ENCODE data around the gene RNU5D-1. TPM values are rescaled to one million over a fixed set of nuclear protein-coding genes. Genes with fewer than 3 reads are reported as not detected.
"Not testable (repeated sequence)": the region's sequence is repeated elsewhere in the genome, so short reads cannot be mapped to it uniquely, and the experiment has no call there.

The RNU5D-1 gene
- total RNA-seq, 2 donors from 2014 or later, result not detected

DNA sequence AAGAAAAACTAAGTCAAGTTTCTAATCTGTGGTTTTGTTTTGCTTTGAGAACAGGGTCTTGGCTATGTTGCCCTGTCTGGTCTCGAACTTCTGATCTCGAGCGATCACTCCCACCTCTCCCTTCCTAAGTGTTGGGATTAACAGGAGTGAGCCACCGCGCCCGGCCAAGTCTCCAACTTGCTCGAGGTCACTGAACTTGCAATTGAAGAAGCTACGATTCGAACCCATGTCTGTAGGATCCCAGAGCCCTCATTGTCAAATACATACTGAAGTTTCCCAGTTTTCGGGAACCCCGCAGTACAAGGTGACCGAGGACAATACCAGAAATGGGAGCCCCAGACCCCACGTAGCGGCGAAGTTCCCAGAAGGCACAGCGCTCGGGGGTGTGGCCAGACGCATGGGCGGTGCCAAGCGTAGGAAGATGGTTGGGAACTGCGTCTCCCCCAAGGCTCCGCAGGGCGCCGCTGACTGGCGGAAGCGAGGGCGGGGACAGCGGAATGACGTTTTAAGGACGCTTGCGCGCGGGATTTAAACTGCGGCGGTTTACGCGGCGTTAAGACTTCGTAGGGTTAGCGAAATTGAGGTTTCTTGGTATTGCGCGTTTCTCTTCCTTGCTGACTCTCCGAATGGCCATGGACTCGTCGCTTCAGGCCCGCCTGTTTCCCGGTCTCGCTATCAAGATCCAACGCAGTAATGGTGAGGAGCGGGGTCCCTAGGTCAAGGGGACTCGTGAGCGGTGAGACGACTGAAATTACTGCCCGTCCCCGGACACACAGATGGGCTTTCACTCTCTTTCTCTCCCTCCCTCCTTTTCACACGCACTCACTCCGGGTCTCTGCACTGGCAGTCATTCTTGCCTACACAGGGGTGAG, 8.6 kb upstream of the RNU5D-1 start, which contains the start of gene KIF2C:
TSS of gene KIF2C (plus strand) at position 531 of the 872 bp plus-strand sequence. CDS start at position 627, 96 bp downstream.
- Mint-ChIP-seq H3K9me3 (no peaks in the 10 kb centered on the region), H3K36me3 (peaks cover 26 to 41% of the 10 kb centered on the region in 2 donors), H3K27ac (peak within 1 kb of the TSS; percentile 91 to 97)
- DNase-seq (ENCODE audit: low spot score in 2 of 2), result peak; percentile 97 to 98
- ATAC-seq, result peak; percentile 96 to 100

- not testable (repeated sequence) for ATAC-seq; DNase-seq (ENCODE audit: low spot score in 2 of 2); H3K9me3 Mint-ChIP-seq
- Mint-ChIP-seq H3K27ac (peak overlapping the region; percentile 87 to 91), H3K36me3 (peaks cover 26 to 35% of the 10 kb centered on the region in 2 donors)
Measured at GRCh38 chr1:44738953-44739306, 8.0 kb upstream of the RNU5D-1 start.

GRCh38 chr1:44735992-44736391, 5.0 kb upstream of the RNU5D-1 start:
- Mint-ChIP-seq H3K9me3 (no peaks in the 10 kb centered on the region), H3K27ac (no peak overlapping the region), H3K36me3 (peaks cover 13 to 17% of the 10 kb centered on the region in 2 donors)
- no peak for DNase-seq (ENCODE audit: low spot score in 2 of 2)
- no peak for ATAC-seq

DNA sequence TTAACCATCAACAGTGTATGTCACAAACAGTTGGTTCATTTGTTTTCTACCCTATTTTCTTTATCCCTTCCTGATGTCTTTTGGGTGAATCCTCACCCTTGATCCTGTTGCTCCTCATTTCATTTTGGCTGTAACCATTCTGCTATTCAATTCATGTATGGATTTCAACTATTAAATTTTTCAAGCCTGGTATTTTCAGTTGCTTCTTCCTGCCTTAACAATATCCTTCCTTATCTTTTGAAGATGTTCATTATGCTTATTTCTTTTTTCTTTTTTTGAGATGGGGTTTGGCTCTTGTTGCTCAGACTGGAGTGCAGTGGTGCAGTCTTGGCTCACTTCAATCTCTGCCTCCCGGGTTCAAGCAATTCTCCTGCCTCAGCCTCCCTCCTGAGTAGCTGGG, 2.8 kb upstream of the RNU5D-1 start:
- DNase-seq (ENCODE audit: low spot score in 2 of 2), result no peak
- no peak for ATAC-seq
- no peak overlapping the region for H3K27ac Mint-ChIP-seq
- no peaks in the 10 kb centered on the region for H3K36me3 Mint-ChIP-seq
- H3K9me3 Mint-ChIP-seq, result no peaks in the 10 kb centered on the region

DNA sequence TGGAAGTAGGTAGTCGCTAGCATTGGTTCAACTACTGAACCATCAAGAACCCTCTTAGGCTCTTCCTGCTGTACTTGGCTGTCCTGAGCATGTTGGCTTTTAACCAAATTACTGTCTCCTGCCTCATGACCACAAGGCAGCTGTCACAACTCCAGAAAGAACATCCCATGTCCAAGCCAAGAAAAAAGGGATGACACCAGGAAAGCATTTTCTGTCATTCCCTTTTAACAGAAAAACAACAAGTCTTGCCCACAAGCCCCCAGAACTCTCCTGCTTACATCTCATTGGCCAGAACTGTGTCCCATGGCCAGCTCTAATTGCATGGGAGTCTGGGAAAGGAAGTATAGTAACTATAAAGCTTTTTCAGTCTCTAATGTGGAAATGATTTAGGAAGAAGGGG, 2.4 kb upstream of the RNU5D-1 start:
- Mint-ChIP-seq H3K9me3 (no peaks in the 10 kb centered on the region), H3K36me3 (no peaks in the 10 kb centered on the region), H3K27ac (no peak overlapping the region)
- ATAC-seq, result no peak
- no peak for DNase-seq (ENCODE audit: low spot score in 2 of 2)

GRCh38 chr1:44724955-44725698, 5.8 kb downstream of the RNU5D-1 start:
- Mint-ChIP-seq H3K27ac (peak overlapping the region; percentile 64 to 84), H3K9me3 (no peaks in the 10 kb centered on the region), H3K36me3 (peaks cover 10 to 11% of the 10 kb centered on the region in 2 donors)
- ATAC-seq, result no peak
- no peak for DNase-seq (ENCODE audit: low spot score in 2 of 2)

GRCh38 chr1:44724296-44724954, 6.5 kb downstream of the RNU5D-1 start:
- no peak for ATAC-seq
- DNase-seq (ENCODE audit: low spot score in 2 of 2), result no peak
- Mint-ChIP-seq H3K36me3 (peaks cover 10 to 11% of the 10 kb centered on the region in 2 donors), H3K9me3 (no peaks in the 10 kb centered on the region), H3K27ac (peak overlapping the region; percentile 97 to 100)

DNA sequence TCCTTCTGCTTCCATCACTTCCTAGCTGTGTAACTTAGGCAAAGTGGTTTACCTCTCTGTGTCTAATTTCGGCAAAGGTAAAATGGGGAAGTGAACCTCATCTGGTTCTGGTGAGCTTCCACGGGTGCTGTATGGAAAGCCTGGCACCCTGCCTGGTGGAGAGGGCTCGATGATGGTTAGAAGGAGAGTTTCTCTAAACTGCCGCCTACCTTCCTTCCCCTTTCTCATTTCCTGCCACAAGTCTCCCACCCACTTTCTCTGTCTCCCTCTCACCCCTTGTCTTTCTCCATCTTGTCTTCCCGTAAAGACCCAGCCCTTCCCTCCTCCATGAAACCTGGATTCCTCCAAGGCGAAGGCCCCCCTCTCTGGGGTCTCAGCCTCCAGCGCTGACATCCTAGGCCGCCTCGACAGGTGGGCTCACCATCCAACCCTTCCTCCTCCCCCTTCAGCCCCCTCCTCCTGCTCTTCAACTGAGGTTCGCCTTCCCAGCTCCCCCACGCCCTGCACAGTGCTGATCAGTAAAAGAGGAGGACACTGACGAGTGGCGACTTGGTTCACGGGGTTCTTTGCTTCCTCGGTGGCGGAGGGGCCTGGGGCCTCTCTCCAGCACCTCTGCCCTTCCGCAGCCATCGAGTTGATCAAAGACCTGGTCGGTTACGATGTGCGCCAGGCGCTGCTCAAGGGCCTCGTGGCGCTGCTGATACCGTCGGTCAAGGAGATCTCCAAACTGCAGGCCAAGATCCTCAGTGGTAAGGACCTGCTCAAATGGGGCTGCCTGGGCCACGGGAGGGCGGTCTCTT, 7.3 kb downstream of the RNU5D-1 start:
- Mint-ChIP-seq H3K27ac (peak overlapping the region; percentile 97 to 100), H3K9me3 (no peaks in the 10 kb centered on the region), H3K36me3 (peaks cover 10 to 11% of the 10 kb centered on the region in 2 donors)
- ATAC-seq (peak in 1 of 2 donors; percentile 17), DNase-seq (ENCODE audit: low spot score in 2 of 2) (peak in 1 of 2 donors; percentile 48)

- DNase-seq (ENCODE audit: low spot score in 2 of 2) (peak in 1 of 2 donors; percentile 47), ATAC-seq (peak in 1 of 2 donors; percentile 20)
- H3K36me3 Mint-ChIP-seq, result peaks cover 10 to 11% of the 10 kb centered on the region in 2 donors
- H3K27ac Mint-ChIP-seq, result peak overlapping the region; percentile 97 to 100
- no peaks in the 10 kb centered on the region for H3K9me3 Mint-ChIP-seq
Measured at GRCh38 chr1:44723064-44723463, 7.9 kb downstream of the RNU5D-1 start.

- Mint-ChIP-seq H3K27ac (peak overlapping the region; percentile 97 to 100), H3K9me3 (no peaks in the 10 kb centered on the region), H3K36me3 (peaks cover 10 to 11% of the 10 kb centered on the region in 2 donors)
- ATAC-seq (peak; percentile 82 to 83), DNase-seq (ENCODE audit: low spot score in 2 of 2) (peak; percentile 69 to 83)
Measured at GRCh38 chr1:44721485-44722361, 9.2 kb downstream of the RNU5D-1 start.

GRCh38 chr1:44720281-44720680, 10.7 kb downstream of the RNU5D-1 start:
- DNase-seq (ENCODE audit: low spot score in 2 of 2) (no peak), ATAC-seq (peak in 1 of 2 donors; percentile 6)
- Mint-ChIP-seq H3K27ac (peak overlapping the region; percentile 97 to 100), H3K9me3 (no peaks in the 10 kb centered on the region), H3K36me3 (peaks cover 6 to 11% of the 10 kb centered on the region in 2 donors)

- H3K27ac Mint-ChIP-seq, result peak overlapping the region in 1 of 2 donors; percentile 31
Measured at GRCh38 chr1:44719318-44719717, 11.7 kb downstream of the RNU5D-1 start.

GRCh38 chr1:44718091-44718490, 12.9 kb downstream of the RNU5D-1 start:
- DNase-seq (ENCODE audit: low spot score in 2 of 2) (no peak), ATAC-seq (no peak)
- Mint-ChIP-seq H3K27ac (peak overlapping the region in 1 of 2 donors; percentile 48), H3K9me3 (no peaks in the 10 kb centered on the region), H3K36me3 (peaks cover 0 to 3% of the 10 kb centered on the region in 2 donors)

More at GRCh38 chr1:44719318-44719717, 11.7 kb downstream of the RNU5D-1 start:
- ATAC-seq (no peak), DNase-seq (ENCODE audit: low spot score in 2 of 2) (no peak)
- Mint-ChIP-seq H3K9me3 (no peaks in the 10 kb centered on the region), H3K36me3 (peaks cover 0 to 6% of the 10 kb centered on the region in 2 donors)

DNA sequence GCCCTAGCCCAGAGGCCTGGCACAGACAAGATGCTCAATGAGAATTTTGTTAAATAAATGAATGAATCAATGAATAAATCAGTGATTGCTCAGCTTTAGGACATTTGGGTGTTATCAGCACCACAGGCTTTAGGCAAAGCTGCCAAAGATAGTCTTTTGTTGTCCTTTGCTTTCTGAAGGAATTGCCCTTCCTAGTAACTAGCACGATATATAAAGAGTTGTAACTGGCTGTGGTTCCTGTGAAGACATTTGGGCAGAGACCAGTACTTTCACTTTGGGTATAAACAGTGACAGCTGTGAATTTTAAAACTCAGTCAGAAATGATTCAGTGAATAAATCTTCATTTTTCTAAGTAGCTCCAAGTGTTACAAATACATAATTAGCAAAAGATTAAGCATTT, 13.3 kb downstream of the RNU5D-1 start:
- Mint-ChIP-seq H3K36me3 (no peaks in the 10 kb centered on the region), H3K27ac (peak overlapping the region in 1 of 2 donors; percentile 48), H3K9me3 (no peaks in the 10 kb centered on the region)
- ATAC-seq (no peak), DNase-seq (ENCODE audit: low spot score in 2 of 2) (no peak)

DNA sequence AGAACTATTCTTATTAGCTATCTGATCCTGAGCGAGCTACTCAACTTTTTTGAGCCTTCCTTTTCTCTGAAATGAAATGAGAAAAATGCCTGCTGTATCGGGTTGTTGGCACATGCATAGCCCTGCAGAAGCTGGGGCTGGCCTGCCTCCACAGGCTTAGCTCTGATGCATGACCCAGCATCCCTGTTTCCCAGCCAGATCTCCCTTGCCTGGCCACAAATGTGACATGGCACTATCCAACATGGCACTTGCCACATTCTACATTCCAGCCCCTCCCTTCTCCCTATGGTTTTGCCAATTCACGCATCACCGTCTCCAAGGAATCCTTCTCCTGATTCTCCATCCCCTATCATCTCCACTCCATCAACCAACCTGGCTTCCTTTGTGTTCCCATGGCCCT, 13.8 kb downstream of the RNU5D-1 start:
- H3K36me3 Mint-ChIP-seq, result no peaks in the 10 kb centered on the region
- H3K9me3 Mint-ChIP-seq, result no peaks in the 10 kb centered on the region
- DNase-seq (ENCODE audit: low spot score in 2 of 2), result no peak
- ATAC-seq, result no peak
- H3K27ac Mint-ChIP-seq, result peak overlapping the region in 1 of 2 donors; percentile 48

All from activated naive CD4-positive, alpha-beta T cell treated with anti-CD3 and anti-CD28 coated beads, Interleukin-2, amount 50 U/mL, for 72 hours (primary cell).